WTC11 (cell line): ENCODE data around the gene BTBD9. TPM values are rescaled to one million over a fixed set of nuclear protein-coding genes. Genes with fewer than 3 reads are reported as not detected.
A peak's percentile ranks its signal among the peaks of the same experiment; 100 is the strongest.

Experiments used
- ATAC-seq: fragments of 200-7000 bp; cut with Tn5 transposase; 2 replicates; pipeline ENCODE4 v1.10.0; 2021; ENCODE audit warnings: mild to moderate bottlenecking, moderate library complexity
- CTCF ChIA-PET: fragments of 300-600 bp; sonication (Branson Sonifier 250); formaldehyde crosslinking; loops from one replicate; lab custom pipeline; 2021; ENCODE audit warnings: antibody characterized with exemption; lab: Charles Lee
- POLR2A ChIA-PET: fragments of 350-600 bp; sonication (Branson Sonifier 250); formaldehyde crosslinking; loops from one replicate; lab custom pipeline; 2021; ENCODE audit warnings: antibody characterized with exemption; lab: Charles Lee
- DNase-seq: peaks from one replicate; pipeline ENCODE4 v3.0.0; 2021; ENCODE audit warnings: low spot score
- H3K27ac Mint-ChIP-seq: 2 replicates; pipeline ENCODE4 v1.8.0; 2021; ENCODE audit warnings: mixed read lengths
- H3K27me3 Mint-ChIP-seq: 2 replicates; pipeline ENCODE4 v1.8.0; 2021; ENCODE audit warnings: low read depth, mild to moderate bottlenecking, moderate library complexity, mixed read lengths
- H3K36me3 Mint-ChIP-seq: 2 replicates; pipeline ENCODE4 v1.8.0; 2021; ENCODE audit warnings: mixed read lengths
- H3K4me1 Mint-ChIP-seq: 2 replicates; pipeline ENCODE4 v1.8.0; 2022; ENCODE audit warnings: mixed read lengths
- H3K4me3 Mint-ChIP-seq: 2 replicates; pipeline ENCODE4 v1.8.0; 2021; ENCODE audit warnings: mild to moderate bottlenecking, moderate library complexity, mixed read lengths
- H3K9me3 Mint-ChIP-seq: 2 replicates; pipeline ENCODE4 v1.8.0; 2021; ENCODE audit warnings: mixed read lengths
- FOXP1 ChIP-seq: sonication (generic); formaldehyde crosslinking; IDR thresholded peaks from 2 replicates; pipeline ENCODE4 v1.8.0; 2022; ENCODE audit warnings: missing genetic modification reagents, mild to moderate bottlenecking, moderate library complexity, borderline replicate concordance
- JAZF1 ChIP-seq: fragments of 250-450 bp; sonication (Bioruptor Pico); IDR thresholded peaks from 2 replicates; pipeline ENCODE4 v1.9.0; 2021; ENCODE audit warnings: moderate library complexity, mild to moderate bottlenecking, inconsistent platforms
- NR1H2 ChIP-seq: sonication (generic); formaldehyde crosslinking; IDR thresholded peaks from 2 replicates; pipeline ENCODE4 v1.9.0; 2021; ENCODE audit warnings: mild to moderate bottlenecking, moderate library complexity, missing genetic modification reagents
- NR2C2 ChIP-seq: sonication (generic); formaldehyde crosslinking; IDR thresholded peaks from 2 replicates; pipeline ENCODE4 v1.8.0; 2022; ENCODE audit warnings: mild to moderate bottlenecking, missing genetic modification reagents
- TEAD1 ChIP-seq: sonication (generic); formaldehyde crosslinking; IDR thresholded peaks from 2 replicates; pipeline ENCODE4 v1.8.0; 2022; ENCODE audit warnings: mild to moderate bottlenecking, missing genetic modification reagents
- ZSCAN18 ChIP-seq: fragments of 250-450 bp; sonication (Bioruptor Pico); IDR thresholded peaks from 2 replicates; pipeline ENCODE4 v2.1.2; 2022; ENCODE audit warnings: mild to moderate bottlenecking, moderate library complexity
- total RNA-seq: library from RNA; stranded (reverse); gene quantifications from 3 replicates; pipeline ENCODE4 v1.2.3, GENCODE V29; 2021
- TF ChIP-seq, protein P1 (sequence below): sonication (generic); formaldehyde crosslinking; conservative IDR thresholded peaks from 2 replicates; pipeline ENCODE4 v1.8.1; 2022; ENCODE audit warnings: mild to moderate bottlenecking, missing genetic modification reagents
- TF ChIP-seq, protein P2 (sequence below): fragments of 250-450 bp; sonication (Bioruptor Pico); IDR thresholded peaks from 2 replicates; pipeline ENCODE4 v1.9.0; 2021; ENCODE audit warnings: mild to moderate bottlenecking, borderline replicate concordance
- TF ChIP-seq, protein P3 (sequence below): sonication (generic); formaldehyde crosslinking; IDR thresholded peaks from 2 replicates; pipeline ENCODE4 v1.8.1; 2022; ENCODE audit warnings: mild to moderate bottlenecking, missing genetic modification reagents, moderate library complexity, borderline replicate concordance
- TF ChIP-seq, protein P4 (sequence below): sonication (generic); formaldehyde crosslinking; IDR thresholded peaks from 2 replicates; pipeline ENCODE4 v1.8.1; 2023; ENCODE audit warnings: mild to moderate bottlenecking, missing genetic modification reagents, borderline replicate concordance
- TF ChIP-seq, protein P5 (sequence below): sonication (generic); formaldehyde crosslinking; IDR thresholded peaks from 2 replicates; pipeline ENCODE4 v1.8.1; 2022; ENCODE audit warnings: low read depth, missing genetic modification reagents, borderline replicate concordance
- TF ChIP-seq, protein P6 (sequence below): sonication (generic); formaldehyde crosslinking; IDR thresholded peaks from 2 replicates; pipeline ENCODE4 v1.8.0; 2022; ENCODE audit warnings: missing genetic modification reagents
- TF ChIP-seq, protein P7 (sequence below): sonication (generic); formaldehyde crosslinking; IDR thresholded peaks from 2 replicates; pipeline ENCODE4 v1.8.1; 2022; ENCODE audit warnings: low read depth, mild to moderate bottlenecking, moderate library complexity, missing genetic modification reagents, borderline replicate concordance

Gene BTBD9
- total RNA-seq, 1 experiment from 2014 or later: 4.2 TPM

GRCh38 chr6:38481211-38481836 is 158.4 kb downstream of the BTBD9 start:
- POLR2A ChIA-PET: no interaction called here

DNA sequence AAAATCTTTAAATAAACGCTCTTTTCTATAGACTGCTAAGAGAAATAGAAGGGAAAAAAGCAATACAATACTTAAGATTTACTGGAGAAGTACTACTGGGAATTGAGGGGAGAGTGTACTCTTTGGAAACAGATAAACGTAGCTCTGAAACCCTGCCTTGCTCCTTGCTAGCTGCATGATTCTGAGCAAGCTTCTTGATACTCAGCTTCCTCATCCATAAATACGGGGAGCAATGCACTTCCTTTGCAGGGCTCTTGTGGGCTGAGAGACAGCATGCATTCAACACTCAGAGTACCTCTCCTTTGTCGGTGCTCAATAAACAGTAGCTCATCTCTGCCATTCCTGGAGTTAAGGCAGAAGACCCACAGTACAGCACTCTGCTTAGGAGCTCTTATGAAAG is 159.7 kb downstream of the BTBD9 start:
- Mint-ChIP-seq H3K4me1 (peaks cover 41% of the 10 kb centered on the region), H3K9me3 (no peaks in the 10 kb centered on the region), H3K27ac (no peak overlapping the region), H3K36me3 (no peaks in the 10 kb centered on the region), H3K27me3 (no peaks in the 10 kb centered on the region), H3K4me3 (no peak overlapping the region)
- no peak for DNase-seq
- ChIA-PET CTCF (interaction anchor here (2.6 kb wide), 1 partner anchor 14 kb away, joined by 11 read pairs; no protein-coding TSS in a partner anchor), POLR2A (no interaction called here)
- ATAC-seq: no peak
- no peak for TF ChIP-seq TEAD1
- TF ChIP-seq, protein P1, sequence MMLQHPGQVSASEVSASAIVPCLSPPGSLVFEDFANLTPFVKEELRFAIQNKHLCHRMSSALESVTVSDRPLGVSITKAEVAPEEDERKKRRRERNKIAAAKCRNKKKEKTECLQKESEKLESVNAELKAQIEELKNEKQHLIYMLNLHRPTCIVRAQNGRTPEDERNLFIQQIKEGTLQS (CRISPR knock-in tag): no peak
- no peak for TF ChIP-seq NR2C2
- TF ChIP-seq JAZF1 (CRISPR knock-in tag): no peak
- TF ChIP-seq, protein P2, sequence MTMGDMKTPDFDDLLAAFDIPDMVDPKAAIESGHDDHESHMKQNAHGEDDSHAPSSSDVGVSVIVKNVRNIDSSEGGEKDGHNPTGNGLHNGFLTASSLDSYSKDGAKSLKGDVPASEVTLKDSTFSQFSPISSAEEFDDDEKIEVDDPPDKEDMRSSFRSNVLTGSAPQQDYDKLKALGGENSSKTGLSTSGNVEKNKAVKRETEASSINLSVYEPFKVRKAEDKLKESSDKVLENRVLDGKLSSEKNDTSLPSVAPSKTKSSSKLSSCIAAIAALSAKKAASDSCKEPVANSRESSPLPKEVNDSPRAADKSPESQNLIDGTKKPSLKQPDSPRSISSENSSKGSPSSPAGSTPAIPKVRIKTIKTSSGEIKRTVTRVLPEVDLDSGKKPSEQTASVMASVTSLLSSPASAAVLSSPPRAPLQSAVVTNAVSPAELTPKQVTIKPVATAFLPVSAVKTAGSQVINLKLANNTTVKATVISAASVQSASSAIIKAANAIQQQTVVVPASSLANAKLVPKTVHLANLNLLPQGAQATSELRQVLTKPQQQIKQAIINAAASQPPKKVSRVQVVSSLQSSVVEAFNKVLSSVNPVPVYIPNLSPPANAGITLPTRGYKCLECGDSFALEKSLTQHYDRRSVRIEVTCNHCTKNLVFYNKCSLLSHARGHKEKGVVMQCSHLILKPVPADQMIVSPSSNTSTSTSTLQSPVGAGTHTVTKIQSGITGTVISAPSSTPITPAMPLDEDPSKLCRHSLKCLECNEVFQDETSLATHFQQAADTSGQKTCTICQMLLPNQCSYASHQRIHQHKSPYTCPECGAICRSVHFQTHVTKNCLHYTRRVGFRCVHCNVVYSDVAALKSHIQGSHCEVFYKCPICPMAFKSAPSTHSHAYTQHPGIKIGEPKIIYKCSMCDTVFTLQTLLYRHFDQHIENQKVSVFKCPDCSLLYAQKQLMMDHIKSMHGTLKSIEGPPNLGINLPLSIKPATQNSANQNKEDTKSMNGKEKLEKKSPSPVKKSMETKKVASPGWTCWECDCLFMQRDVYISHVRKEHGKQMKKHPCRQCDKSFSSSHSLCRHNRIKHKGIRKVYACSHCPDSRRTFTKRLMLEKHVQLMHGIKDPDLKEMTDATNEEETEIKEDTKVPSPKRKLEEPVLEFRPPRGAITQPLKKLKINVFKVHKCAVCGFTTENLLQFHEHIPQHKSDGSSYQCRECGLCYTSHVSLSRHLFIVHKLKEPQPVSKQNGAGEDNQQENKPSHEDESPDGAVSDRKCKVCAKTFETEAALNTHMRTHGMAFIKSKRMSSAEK (CRISPR knock-in tag): no peak
- TF ChIP-seq, protein P3, sequence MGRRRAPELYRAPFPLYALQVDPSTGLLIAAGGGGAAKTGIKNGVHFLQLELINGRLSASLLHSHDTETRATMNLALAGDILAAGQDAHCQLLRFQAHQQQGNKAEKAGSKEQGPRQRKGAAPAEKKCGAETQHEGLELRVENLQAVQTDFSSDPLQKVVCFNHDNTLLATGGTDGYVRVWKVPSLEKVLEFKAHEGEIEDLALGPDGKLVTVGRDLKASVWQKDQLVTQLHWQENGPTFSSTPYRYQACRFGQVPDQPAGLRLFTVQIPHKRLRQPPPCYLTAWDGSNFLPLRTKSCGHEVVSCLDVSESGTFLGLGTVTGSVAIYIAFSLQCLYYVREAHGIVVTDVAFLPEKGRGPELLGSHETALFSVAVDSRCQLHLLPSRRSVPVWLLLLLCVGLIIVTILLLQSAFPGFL: no peak
- TF ChIP-seq, protein P4, sequence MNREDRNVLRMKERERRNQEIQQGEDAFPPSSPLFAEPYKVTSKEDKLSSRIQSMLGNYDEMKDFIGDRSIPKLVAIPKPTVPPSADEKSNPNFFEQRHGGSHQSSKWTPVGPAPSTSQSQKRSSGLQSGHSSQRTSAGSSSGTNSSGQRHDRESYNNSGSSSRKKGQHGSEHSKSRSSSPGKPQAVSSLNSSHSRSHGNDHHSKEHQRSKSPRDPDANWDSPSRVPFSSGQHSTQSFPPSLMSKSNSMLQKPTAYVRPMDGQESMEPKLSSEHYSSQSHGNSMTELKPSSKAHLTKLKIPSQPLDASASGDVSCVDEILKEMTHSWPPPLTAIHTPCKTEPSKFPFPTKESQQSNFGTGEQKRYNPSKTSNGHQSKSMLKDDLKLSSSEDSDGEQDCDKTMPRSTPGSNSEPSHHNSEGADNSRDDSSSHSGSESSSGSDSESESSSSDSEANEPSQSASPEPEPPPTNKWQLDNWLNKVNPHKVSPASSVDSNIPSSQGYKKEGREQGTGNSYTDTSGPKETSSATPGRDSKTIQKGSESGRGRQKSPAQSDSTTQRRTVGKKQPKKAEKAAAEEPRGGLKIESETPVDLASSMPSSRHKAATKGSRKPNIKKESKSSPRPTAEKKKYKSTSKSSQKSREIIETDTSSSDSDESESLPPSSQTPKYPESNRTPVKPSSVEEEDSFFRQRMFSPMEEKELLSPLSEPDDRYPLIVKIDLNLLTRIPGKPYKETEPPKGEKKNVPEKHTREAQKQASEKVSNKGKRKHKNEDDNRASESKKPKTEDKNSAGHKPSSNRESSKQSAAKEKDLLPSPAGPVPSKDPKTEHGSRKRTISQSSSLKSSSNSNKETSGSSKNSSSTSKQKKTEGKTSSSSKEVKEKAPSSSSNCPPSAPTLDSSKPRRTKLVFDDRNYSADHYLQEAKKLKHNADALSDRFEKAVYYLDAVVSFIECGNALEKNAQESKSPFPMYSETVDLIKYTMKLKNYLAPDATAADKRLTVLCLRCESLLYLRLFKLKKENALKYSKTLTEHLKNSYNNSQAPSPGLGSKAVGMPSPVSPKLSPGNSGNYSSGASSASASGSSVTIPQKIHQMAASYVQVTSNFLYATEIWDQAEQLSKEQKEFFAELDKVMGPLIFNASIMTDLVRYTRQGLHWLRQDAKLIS (CRISPR knock-in tag): no peak
- TF ChIP-seq FOXP1 (CRISPR knock-in tag): no peak
- no peak for TF ChIP-seq ZSCAN18 (CRISPR knock-in tag)
- TF ChIP-seq, protein P5, sequence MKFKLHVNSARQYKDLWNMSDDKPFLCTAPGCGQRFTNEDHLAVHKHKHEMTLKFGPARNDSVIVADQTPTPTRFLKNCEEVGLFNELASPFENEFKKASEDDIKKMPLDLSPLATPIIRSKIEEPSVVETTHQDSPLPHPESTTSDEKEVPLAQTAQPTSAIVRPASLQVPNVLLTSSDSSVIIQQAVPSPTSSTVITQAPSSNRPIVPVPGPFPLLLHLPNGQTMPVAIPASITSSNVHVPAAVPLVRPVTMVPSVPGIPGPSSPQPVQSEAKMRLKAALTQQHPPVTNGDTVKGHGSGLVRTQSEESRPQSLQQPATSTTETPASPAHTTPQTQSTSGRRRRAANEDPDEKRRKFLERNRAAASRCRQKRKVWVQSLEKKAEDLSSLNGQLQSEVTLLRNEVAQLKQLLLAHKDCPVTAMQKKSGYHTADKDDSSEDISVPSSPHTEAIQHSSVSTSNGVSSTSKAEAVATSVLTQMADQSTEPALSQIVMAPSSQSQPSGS: no peak

More at GRCh38 chr6:38481211-38481836, 158.4 kb downstream of the BTBD9 start:
- CTCF ChIA-PET: interaction anchor here (0.8 to 1.1 kb wide), 2 partner anchors 13 to 690 kb away, joined by 3 to 4 read pairs; no protein-coding TSS in a partner anchor
- Mint-ChIP-seq H3K4me1 (peaks cover 36% of the 10 kb centered on the region), H3K9me3 (no peaks in the 10 kb centered on the region), H3K4me3 (no peak overlapping the region), H3K36me3 (no peaks in the 10 kb centered on the region), H3K27ac (no peak overlapping the region), H3K27me3 (no peaks in the 10 kb centered on the region)
- TF ChIP-seq, protein P6, sequence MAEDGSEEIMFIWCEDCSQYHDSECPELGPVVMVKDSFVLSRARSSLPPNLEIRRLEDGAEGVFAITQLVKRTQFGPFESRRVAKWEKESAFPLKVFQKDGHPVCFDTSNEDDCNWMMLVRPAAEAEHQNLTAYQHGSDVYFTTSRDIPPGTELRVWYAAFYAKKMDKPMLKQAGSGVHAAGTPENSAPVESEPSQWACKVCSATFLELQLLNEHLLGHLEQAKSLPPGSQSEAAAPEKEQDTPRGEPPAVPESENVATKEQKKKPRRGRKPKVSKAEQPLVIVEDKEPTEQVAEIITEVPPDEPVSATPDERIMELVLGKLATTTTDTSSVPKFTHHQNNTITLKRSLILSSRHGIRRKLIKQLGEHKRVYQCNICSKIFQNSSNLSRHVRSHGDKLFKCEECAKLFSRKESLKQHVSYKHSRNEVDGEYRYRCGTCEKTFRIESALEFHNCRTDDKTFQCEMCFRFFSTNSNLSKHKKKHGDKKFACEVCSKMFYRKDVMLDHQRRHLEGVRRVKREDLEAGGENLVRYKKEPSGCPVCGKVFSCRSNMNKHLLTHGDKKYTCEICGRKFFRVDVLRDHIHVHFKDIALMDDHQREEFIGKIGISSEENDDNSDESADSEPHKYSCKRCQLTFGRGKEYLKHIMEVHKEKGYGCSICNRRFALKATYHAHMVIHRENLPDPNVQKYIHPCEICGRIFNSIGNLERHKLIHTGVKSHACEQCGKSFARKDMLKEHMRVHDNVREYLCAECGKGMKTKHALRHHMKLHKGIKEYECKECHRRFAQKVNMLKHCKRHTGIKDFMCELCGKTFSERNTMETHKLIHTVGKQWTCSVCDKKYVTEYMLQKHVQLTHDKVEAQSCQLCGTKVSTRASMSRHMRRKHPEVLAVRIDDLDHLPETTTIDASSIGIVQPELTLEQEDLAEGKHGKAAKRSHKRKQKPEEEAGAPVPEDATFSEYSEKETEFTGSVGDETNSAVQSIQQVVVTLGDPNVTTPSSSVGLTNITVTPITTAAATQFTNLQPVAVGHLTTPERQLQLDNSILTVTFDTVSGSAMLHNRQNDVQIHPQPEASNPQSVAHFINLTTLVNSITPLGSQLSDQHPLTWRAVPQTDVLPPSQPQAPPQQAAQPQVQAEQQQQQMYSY (CRISPR knock-in tag): peak; percentile 79
- no peak for TF ChIP-seq NR1H2 (CRISPR knock-in tag)
- TF ChIP-seq, protein P7, sequence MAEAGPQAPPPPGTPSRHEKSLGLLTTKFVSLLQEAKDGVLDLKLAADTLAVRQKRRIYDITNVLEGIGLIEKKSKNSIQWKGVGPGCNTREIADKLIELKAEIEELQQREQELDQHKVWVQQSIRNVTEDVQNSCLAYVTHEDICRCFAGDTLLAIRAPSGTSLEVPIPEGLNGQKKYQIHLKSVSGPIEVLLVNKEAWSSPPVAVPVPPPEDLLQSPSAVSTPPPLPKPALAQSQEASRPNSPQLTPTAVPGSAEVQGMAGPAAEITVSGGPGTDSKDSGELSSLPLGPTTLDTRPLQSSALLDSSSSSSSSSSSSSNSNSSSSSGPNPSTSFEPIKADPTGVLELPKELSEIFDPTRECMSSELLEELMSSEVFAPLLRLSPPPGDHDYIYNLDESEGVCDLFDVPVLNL (CRISPR knock-in tag): no peak
- ATAC-seq (no peak), DNase-seq (no peak)
